ENCODE data around the gene ADK.

The ADK gene

DNA sequence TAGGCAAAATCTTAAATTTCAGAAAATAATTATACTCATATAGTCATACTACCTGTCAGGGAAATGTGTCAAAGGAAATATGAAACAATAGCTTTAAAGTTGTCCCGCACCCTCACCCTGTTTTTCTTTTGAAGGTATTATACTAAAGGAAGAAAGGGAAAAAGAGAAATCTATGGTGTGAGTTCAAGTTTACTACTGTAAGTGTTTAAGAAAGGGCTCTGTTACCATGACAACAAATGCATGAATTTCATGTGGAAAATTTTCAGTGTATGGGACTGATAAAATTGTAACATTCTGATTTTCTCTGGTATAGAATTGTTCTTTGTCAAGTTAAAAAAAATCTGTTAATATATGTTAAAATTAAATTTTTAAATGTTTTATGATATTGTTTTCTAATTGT is 229.8 kb downstream of the ADK start:
- TF ChIP-seq TAF1 (IDR thresholded peaks at IDR 0.05; ENCODE audit: borderline replicate concordance, insufficient read depth, low read length), result no peak
- no peak for TF ChIP-seq FOXP2 (optimal IDR thresholded peaks at IDR 0.05; ENCODE audit: borderline replicate concordance, extremely low read depth, extremely low read length, insufficient read depth)
- no peak for TF ChIP-seq SIN3A (IDR thresholded peaks at IDR 0.05; ENCODE audit: borderline replicate concordance, insufficient read depth, low read length)
- TF ChIP-seq, protein P1, sequence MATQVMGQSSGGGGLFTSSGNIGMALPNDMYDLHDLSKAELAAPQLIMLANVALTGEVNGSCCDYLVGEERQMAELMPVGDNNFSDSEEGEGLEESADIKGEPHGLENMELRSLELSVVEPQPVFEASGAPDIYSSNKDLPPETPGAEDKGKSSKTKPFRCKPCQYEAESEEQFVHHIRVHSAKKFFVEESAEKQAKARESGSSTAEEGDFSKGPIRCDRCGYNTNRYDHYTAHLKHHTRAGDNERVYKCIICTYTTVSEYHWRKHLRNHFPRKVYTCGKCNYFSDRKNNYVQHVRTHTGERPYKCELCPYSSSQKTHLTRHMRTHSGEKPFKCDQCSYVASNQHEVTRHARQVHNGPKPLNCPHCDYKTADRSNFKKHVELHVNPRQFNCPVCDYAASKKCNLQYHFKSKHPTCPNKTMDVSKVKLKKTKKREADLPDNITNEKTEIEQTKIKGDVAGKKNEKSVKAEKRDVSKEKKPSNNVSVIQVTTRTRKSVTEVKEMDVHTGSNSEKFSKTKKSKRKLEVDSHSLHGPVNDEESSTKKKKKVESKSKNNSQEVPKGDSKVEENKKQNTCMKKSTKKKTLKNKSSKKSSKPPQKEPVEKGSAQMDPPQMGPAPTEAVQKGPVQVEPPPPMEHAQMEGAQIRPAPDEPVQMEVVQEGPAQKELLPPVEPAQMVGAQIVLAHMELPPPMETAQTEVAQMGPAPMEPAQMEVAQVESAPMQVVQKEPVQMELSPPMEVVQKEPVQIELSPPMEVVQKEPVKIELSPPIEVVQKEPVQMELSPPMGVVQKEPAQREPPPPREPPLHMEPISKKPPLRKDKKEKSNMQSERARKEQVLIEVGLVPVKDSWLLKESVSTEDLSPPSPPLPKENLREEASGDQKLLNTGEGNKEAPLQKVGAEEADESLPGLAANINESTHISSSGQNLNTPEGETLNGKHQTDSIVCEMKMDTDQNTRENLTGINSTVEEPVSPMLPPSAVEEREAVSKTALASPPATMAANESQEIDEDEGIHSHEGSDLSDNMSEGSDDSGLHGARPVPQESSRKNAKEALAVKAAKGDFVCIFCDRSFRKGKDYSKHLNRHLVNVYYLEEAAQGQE (IDR thresholded peaks at IDR 0.05; ENCODE audit: insufficient read depth in 1 of 2, low read depth in 2 of 2, low read length in 2 of 2), result no peak
- TF ChIP-seq POLR2AphosphoS5 (IDR thresholded peaks at IDR 0.05; ENCODE audit: low read depth, low read length), result no peak

DNA sequence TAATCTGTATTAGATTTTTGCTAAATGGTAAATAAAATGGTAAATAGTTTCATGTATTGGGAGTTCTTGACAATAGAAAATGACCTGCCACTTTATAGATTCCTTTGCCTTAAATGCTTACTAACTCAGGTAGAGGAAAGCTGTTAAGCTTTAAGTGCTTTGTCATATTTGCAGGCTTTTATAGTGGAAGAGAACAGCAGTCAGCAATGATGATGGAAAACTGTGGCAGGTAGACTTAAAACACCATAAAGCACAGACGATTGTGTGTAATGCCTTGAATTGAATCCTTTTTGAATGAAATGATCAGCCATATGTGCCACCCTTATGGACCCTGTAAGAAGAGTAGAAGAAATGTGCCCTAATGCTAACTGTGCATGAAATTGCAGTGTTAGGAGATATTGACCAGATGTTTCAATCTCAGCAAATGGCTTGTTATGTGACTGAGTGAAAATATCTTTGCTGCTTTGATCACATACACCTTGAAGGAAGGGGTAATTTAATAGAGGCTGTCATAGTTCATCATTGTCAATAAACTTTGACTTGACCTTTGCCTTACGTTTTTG is 230.4 kb downstream of the ADK start:
- no peak for TF ChIP-seq POLR2AphosphoS5 (IDR thresholded peaks at IDR 0.05; ENCODE audit: low read depth, low read length)
- TF ChIP-seq TAF1 (IDR thresholded peaks at IDR 0.05; ENCODE audit: borderline replicate concordance, insufficient read depth, low read length), result no peak
- no peak for TF ChIP-seq FOXP2 (optimal IDR thresholded peaks at IDR 0.05; ENCODE audit: borderline replicate concordance, extremely low read depth, extremely low read length, insufficient read depth)
- TF ChIP-seq SIN3A (IDR thresholded peaks at IDR 0.05; ENCODE audit: borderline replicate concordance, insufficient read depth, low read length), result no peak
- TF ChIP-seq, protein P1 (IDR thresholded peaks at IDR 0.05; ENCODE audit: insufficient read depth in 1 of 2, low read depth in 2 of 2, low read length in 2 of 2), result no peak

DNA sequence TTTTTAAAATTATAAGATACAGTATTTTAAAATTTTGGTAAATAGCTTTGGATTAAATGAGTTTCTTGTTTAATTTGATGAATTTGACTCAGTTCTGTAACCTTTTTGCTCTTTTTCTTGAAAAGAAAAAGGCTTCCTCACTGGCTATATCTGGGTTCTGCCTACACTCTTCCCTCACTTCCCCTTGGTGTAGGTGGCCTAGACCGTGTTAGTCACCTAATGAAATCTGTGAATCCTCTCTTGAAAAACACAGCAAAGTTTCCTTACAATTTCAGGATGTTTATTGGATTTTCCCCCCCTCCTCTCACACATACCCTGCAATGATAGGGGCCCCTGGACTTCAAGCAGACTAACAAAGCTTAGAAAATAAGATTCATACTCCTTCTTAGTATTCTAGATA is 231.6 kb downstream of the ADK start:
- TF ChIP-seq POLR2AphosphoS5 (IDR thresholded peaks at IDR 0.05; ENCODE audit: low read depth, low read length), result no peak
- TF ChIP-seq, protein P1 (IDR thresholded peaks at IDR 0.05; ENCODE audit: insufficient read depth in 1 of 2, low read depth in 2 of 2, low read length in 2 of 2), result no peak

DNA sequence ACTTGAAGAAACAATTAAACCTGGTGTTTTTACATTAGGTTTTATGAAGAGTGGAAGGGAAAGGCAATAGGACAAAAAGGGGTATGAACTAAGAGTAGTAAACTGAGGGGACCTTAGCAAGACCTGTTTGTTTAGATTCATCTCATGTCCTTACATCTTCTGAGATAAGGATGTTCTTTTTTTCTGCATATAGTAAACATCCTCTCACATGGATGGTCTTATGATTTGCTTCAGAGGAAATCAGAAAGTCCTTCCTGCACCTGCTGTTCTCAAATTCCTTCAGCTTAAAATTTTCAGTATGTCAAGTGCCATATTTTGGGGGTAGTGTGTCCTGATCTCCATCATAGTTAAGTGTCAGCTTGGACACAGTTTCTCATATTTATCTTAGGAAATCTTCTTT is 232.6 kb downstream of the ADK start:
- TF ChIP-seq SIN3A (IDR thresholded peaks at IDR 0.05; ENCODE audit: borderline replicate concordance, insufficient read depth, low read length), result no peak

DNA sequence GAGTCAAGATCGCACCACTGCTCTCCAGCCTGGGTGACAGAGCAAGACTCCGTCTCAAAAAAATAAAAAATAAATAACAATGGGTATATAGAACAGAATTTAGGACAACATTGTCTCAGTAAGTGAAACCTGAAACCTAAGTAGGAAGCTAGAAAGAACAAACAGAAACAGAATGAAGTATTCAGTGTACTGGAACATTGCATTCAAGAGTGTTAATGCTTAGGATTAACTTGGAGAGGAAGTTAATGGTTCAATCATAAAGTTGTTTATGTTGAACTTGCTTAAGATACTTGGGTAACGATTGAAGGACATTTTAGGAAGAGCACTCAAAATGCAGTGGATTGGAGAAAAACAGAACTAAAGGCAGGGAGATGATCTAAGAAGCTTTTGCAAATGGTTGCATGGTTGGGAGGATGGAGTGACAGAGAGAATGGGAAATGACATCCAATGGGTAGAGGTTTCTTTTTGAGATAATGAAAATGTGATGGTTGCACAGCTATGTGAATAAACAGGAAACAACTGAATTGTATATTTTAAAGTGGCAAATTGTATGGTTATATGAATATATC is 233.7 kb downstream of the ADK start:
- TF ChIP-seq, protein P1 (IDR thresholded peaks at IDR 0.05; ENCODE audit: insufficient read depth in 1 of 2, low read depth in 2 of 2, low read length in 2 of 2), result no peak
- TF ChIP-seq FOXP2 (optimal IDR thresholded peaks at IDR 0.05; ENCODE audit: borderline replicate concordance, extremely low read depth, extremely low read length, insufficient read depth), result no peak
- TF ChIP-seq SIN3A (IDR thresholded peaks at IDR 0.05; ENCODE audit: borderline replicate concordance, insufficient read depth, low read length), result no peak
- TF ChIP-seq TAF1 (IDR thresholded peaks at IDR 0.05; ENCODE audit: borderline replicate concordance, insufficient read depth, low read length), result no peak
- no peak for TF ChIP-seq POLR2AphosphoS5 (IDR thresholded peaks at IDR 0.05; ENCODE audit: low read depth, low read length)
